K562 (cell line): ENCODE results near the gene PKD1. TPM values are rescaled to one million over a fixed set of nuclear protein-coding genes. Genes with fewer than 3 reads are reported as not detected.

Experiments
- ATAC-seq: fragments of 200-7000 bp; cut with Tn5 transposase; 3 replicates; pipeline ENCODE4 v1.9.1; 2020; ENCODE audit warnings: moderate library complexity
- BruUV-seq: library from RNA; stranded (reverse); fragments of 400-500 nt; replicated peaks from 2 replicates; lab custom pipeline; 2021; lab: Mats Ljungman, UMichigan
- CTCF ChIA-PET: fragments of 300-600 bp; formaldehyde crosslinking; extraction: SDS; loops from one replicate; lab custom pipeline; 2021; ENCODE audit warnings: low intra/inter-chr PET ratio; lab: Yijun Ruan, JAX
- POLR2A ChIA-PET: fragments of 300-600, 350-650 bp; sonication (Branson Sonifier 250); formaldehyde crosslinking; extraction: SDS; loops from one replicate; lab custom pipeline; 2021; ENCODE audit warnings: antibody characterized with exemption, inconsistent platforms; lab: Yijun Ruan, JAX
- DNase-seq, 4 experiments: peaks; one replicate each; pipeline versions ENCODE4 v3.0.0 to v3.0.0-alpha.2; 2011 to 2018; ENCODE audit warnings: low spot score in 3 of 4, mixed read lengths in 3 of 4; ENCODE audit errors: extremely low read depth in 1 of 4
- FAIRE-seq: peaks from 2 replicates; lab custom pipeline; 2011; peaks lifted over from hg19 to GRCh38; lab: Jason Lieb, UNC
- H2AFZ ChIP-seq: 2 replicates; pipeline ENCODE4 v1.6.0; 2011; ENCODE audit warnings: low read depth, low read length, control low read depth, inconsistent platforms
- H3K27ac ChIP-seq: fragments of 200-600 bp; 3 replicates; pipeline ENCODE4 v1.8.0; 2011; ENCODE audit warnings: low read depth, mild to moderate bottlenecking, control low read depth, inconsistent platforms, low read length, moderate library complexity, mixed read lengths; ENCODE audit errors: extremely low read depth
- H3K27me3 ChIP-seq, 2 experiments: fragments of 300-600 bp in 1 of 2; 2 replicates in 1 of 2; 3 replicates in 1 of 2; pipeline versions ENCODE4 v1.6.0 to v1.8.0; 2011; ENCODE audit warnings: inconsistent platforms in 2 of 2, low read length in 2 of 2, mild to moderate bottlenecking in 1 of 2, mixed read lengths in 1 of 2, moderate library complexity in 1 of 2; ENCODE audit not compliant: control insufficient read depth in 2 of 2, insufficient read depth in 2 of 2
- H3K36me3 ChIP-seq: fragments of 300-600 bp; 3 replicates; pipeline ENCODE4 v1.8.0; 2011; ENCODE audit warnings: mild to moderate bottlenecking, low read length, inconsistent platforms; ENCODE audit not compliant: control insufficient read depth, insufficient read depth
- H3K4me1 ChIP-seq, 2 experiments: fragments of 200-600 bp in 1 of 2; replicated peaks in 1 of 2; 2 replicates in 1 of 2; 3 replicates in 1 of 2; pipeline versions ENCODE4 v1.5.1 to v1.8.0; 2011; ENCODE audit warnings: inconsistent platforms in 2 of 2, low read length in 2 of 2, mild to moderate bottlenecking in 1 of 2, mixed read lengths in 1 of 2, moderate library complexity in 1 of 2; ENCODE audit not compliant: control insufficient read depth in 2 of 2, insufficient read depth in 2 of 2
- H3K4me2 ChIP-seq: 2 replicates; pipeline ENCODE4 v1.6.1; 2011; ENCODE audit warnings: low read length, control low read depth, inconsistent platforms, mixed read lengths; ENCODE audit not compliant: insufficient read depth
- H3K4me3 ChIP-seq: fragments of 200-600 bp; sonication (generic), shearing (Covaris generic); 2 replicates; pipeline ENCODE4 v1.5.1; 2016; ENCODE audit warnings: control low read depth, inconsistent platforms
- H3K79me2 ChIP-seq: fragments of 200-600 bp; 3 replicates; pipeline ENCODE4 v1.8.0; 2011; ENCODE audit warnings: low read length, inconsistent platforms; ENCODE audit not compliant: control insufficient read depth, insufficient read depth
- H3K9ac ChIP-seq, 2 experiments: 2 replicates each; pipeline versions ENCODE4 v1.6.0 to v1.6.1; 2011; ENCODE audit warnings: low read depth in 2 of 2, low read length in 2 of 2, control low read depth in 1 of 2, inconsistent platforms in 1 of 2, mild to moderate bottlenecking in 1 of 2, mixed read lengths in 1 of 2; ENCODE audit not compliant: insufficient read depth in 1 of 2
- H3K9me1 ChIP-seq: one replicate; pipeline ENCODE4 v1.6.0; 2011; ENCODE audit warnings: inconsistent platforms, mild to moderate bottlenecking, low read length, moderate library complexity; ENCODE audit not compliant: control insufficient read depth, insufficient read depth
- H3K9me3 ChIP-seq: replicated peaks from 2 replicates; pipeline ENCODE4 v1.5.1; 2011; ENCODE audit warnings: low read depth, low read length, inconsistent platforms; ENCODE audit not compliant: control insufficient read depth, insufficient read depth
- H4K20me1 ChIP-seq: replicated peaks from 2 replicates; pipeline ENCODE4 v1.6.1; 2011; ENCODE audit warnings: low read length, inconsistent platforms, mixed read lengths; ENCODE audit not compliant: control insufficient read depth, insufficient read depth
- POLR2A ChIP-seq: fragments of 450-650 bp; conservative IDR thresholded peaks from 2 replicates; pipeline ENCODE4 v1.6.1; 2016
- POLR2G ChIP-seq: fragments of 200-400 bp; formaldehyde crosslinking; IDR thresholded peaks from 2 replicates; pipeline ENCODE4 v1.6.1; 2017; ENCODE audit warnings: low read depth, mild to moderate bottlenecking, antibody characterized with exemption, low read length, moderate library complexity
- RBM22 ChIP-seq: fragments of 200-400 bp; formaldehyde crosslinking; IDR thresholded peaks from 2 replicates; pipeline ENCODE4 v1.6.1; 2018; ENCODE audit warnings: low read length, low read depth; ENCODE audit not compliant: poor library complexity, severe bottlenecking
- SRSF1 ChIP-seq: fragments of 200-400 bp; formaldehyde crosslinking; IDR thresholded peaks from 2 replicates; pipeline ENCODE4 v1.6.1; 2017; ENCODE audit warnings: mild to moderate bottlenecking, low read depth, low read length, moderate library complexity
- WGBS: fragments of 100-300 bp; shearing (Covaris generic); methylation state at CpG from one replicate; pipeline ENCODE4 v1.1.6; 2016; ENCODE audit warnings: low coverage, mixed read lengths; ENCODE audit not compliant: insufficient coverage; ENCODE audit errors: missing lambda C conversion rate; 5-methylcytosine and 5-hydroxymethylcytosine counted together
- in situ Hi-C: fragments of 300-500 bp; cut with MboI; formaldehyde crosslinking; loops from 4 replicates; pipeline ENCODE4 v1.15.0; 2018; ENCODE audit warnings: inconsistent platforms, mixed read lengths
- intact Hi-C: fragments of 100-400 bp; cut with micrococcal nuclease; formaldehyde crosslinking; loops from 2 replicates; pipeline ENCODE4 v1.14.2; 2022
- polyA plus RNA-seq, 8 experiments: library from polyadenylated mRNA; depleted of rRNA in 4 of 8; stranded (reverse) in 5 of 8; unstranded in 3 of 8; fragments of >200 nt; fragmentation: Nextera tagmentation in 2 of 8; fragmentation: Illumina TruSeq in 1 of 8; extraction: Ambion mirVana in 2 of 8; extraction: Trizol in 1 of 8; gene quantifications; 2 replicates each; pipeline versions ENCODE4 v1.2.1 to v1.2.3, GENCODE V29; 2011 to 2014; ENCODE audit warnings: inconsistent platforms in 1 of 8, missing spikeins in 1 of 8
- total RNA-seq, 7 experiments: library from RNA; depleted of rRNA in 6 of 7; stranded (reverse); fragments of >200 nt in 6 of 7; fragmentation: Illumina TruSeq in 2 of 7; extraction: Trizol in 2 of 7; gene quantifications; 2 replicates each; pipeline versions ENCODE4 v1.2.1 to v1.2.3, GENCODE V29; 2011 to 2021; ENCODE audit warnings: low replicate concordance in 1 of 7
- TF ChIP-seq, protein P1 (sequence below): sonication (generic); formaldehyde crosslinking; IDR thresholded peaks from 2 replicates; pipeline ENCODE4 v1.8.0; 2022; ENCODE audit warnings: mild to moderate bottlenecking, low read depth, missing genetic modification reagents
- TF ChIP-seq, protein P2 (sequence below): sonication (generic); formaldehyde crosslinking; IDR thresholded peaks from 2 replicates; pipeline ENCODE4 v1.8.0; 2022; ENCODE audit warnings: missing genetic modification reagents, mild to moderate bottlenecking, borderline replicate concordance

The PKD1 gene
- total and polyA plus RNA-seq, 9 of the 15 experiments (the other 6 are each of a cell fraction or from before 2014, with no cell fraction given): 0.23 to 93.5 (median 12.6) TPM

GRCh38 chr16:2088759-2089358, 46.8 kb downstream of the PKD1 start:
- no peaks in the 10 kb centered on the region for H4K20me1 ChIP-seq
- H3K9me1 ChIP-seq: no peaks in the 10 kb centered on the region
- no peak for ATAC-seq
- 88% methylated on average over 20 of the region's 20 CpGs for WGBS
- no peak overlapping the region for H2AFZ ChIP-seq
- no TSS peak for BruUV-seq
- no peak overlapping the region for H3K4me2 ChIP-seq
- H3K79me2 ChIP-seq: no peaks in the 10 kb centered on the region
- no peak for DNase-seq
- H3K27ac ChIP-seq: no peak overlapping the region
- H3K9me3 ChIP-seq: no peaks in the 10 kb centered on the region
- no peak for FAIRE-seq
- CTCF ChIA-PET: no interaction called here
- in situ Hi-C loops (loop anchor here (10.0 kb wide), 1 partner anchor 56 kb away; the partner anchor contains the start of gene RAB26), intact Hi-C loops (no loop called here)
- TF ChIP-seq, protein P1, sequence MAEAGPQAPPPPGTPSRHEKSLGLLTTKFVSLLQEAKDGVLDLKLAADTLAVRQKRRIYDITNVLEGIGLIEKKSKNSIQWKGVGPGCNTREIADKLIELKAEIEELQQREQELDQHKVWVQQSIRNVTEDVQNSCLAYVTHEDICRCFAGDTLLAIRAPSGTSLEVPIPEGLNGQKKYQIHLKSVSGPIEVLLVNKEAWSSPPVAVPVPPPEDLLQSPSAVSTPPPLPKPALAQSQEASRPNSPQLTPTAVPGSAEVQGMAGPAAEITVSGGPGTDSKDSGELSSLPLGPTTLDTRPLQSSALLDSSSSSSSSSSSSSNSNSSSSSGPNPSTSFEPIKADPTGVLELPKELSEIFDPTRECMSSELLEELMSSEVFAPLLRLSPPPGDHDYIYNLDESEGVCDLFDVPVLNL (CRISPR knock-in tag): no peak
- TF ChIP-seq POLR2G (peak; percentile 47; the same call in 1 of the 2 replicates), SRSF1 (no peak), POLR2A (0 out of 2 replicates have a peak, but pooled peaks have one; percentile 12), RBM22 (peak; percentile 10)
- TF ChIP-seq, protein P2, sequence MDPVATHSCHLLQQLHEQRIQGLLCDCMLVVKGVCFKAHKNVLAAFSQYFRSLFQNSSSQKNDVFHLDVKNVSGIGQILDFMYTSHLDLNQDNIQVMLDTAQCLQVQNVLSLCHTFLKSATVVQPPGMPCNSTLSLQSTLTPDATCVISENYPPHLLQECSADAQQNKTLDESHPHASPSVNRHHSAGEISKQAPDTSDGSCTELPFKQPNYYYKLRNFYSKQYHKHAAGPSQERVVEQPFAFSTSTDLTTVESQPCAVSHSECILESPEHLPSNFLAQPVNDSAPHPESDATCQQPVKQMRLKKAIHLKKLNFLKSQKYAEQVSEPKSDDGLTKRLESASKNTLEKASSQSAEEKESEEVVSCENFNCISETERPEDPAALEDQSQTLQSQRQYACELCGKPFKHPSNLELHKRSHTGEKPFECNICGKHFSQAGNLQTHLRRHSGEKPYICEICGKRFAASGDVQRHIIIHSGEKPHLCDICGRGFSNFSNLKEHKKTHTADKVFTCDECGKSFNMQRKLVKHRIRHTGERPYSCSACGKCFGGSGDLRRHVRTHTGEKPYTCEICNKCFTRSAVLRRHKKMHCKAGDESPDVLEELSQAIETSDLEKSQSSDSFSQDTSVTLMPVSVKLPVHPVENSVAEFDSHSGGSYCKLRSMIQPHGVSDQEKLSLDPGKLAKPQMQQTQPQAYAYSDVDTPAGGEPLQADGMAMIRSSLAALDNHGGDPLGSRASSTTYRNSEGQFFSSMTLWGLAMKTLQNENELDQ (CRISPR knock-in tag): no peak
- H3K36me3 ChIP-seq: peaks cover 78% of the 10 kb centered on the region; the same call in 2 of the 3 replicates
- H3K27me3 ChIP-seq: no peaks in the 10 kb centered on the region
- H3K4me1 ChIP-seq: peaks cover 0 to 27% of the 10 kb centered on the region in 2 experiments; a peak in 1 of 5 replicates
- H3K4me3 ChIP-seq: no peak overlapping the region
- POLR2A ChIA-PET: interaction anchor here (0.6 kb wide), 2 partner anchors 57 to 67 kb away, joined by 3 to 4 read pairs; no protein-coding TSS in a partner anchor
- no peak overlapping the region for H3K9ac ChIP-seq
